Hematopoietic multipotent progenitor cell (in vitro differentiated cells): ENCODE results near the gene ELP4. TPM values are rescaled to one million over a fixed set of nuclear protein-coding genes. Genes with fewer than 3 reads are reported as not detected.
"Not testable (repeated sequence)": the region's sequence is repeated elsewhere in the genome, so short reads cannot be mapped to it uniquely, and the experiment has no call there.

Experiments
- DNase-seq, 3 donors: peaks; one replicate each; pipeline ENCODE4 v3.0.0-alpha.2; 2011 to 2015; ENCODE audit warnings: low read depth in 2 of 3, low spot score in 2 of 3
- total RNA-seq: library from RNA; depleted of rRNA; stranded (reverse); fragments of >200 nt; gene quantifications from one replicate; pipeline ENCODE4 v1.2.3, GENCODE V29; 2012

The ELP4 gene
- total RNA-seq, 1 donor = 19.9 TPM

DNA sequence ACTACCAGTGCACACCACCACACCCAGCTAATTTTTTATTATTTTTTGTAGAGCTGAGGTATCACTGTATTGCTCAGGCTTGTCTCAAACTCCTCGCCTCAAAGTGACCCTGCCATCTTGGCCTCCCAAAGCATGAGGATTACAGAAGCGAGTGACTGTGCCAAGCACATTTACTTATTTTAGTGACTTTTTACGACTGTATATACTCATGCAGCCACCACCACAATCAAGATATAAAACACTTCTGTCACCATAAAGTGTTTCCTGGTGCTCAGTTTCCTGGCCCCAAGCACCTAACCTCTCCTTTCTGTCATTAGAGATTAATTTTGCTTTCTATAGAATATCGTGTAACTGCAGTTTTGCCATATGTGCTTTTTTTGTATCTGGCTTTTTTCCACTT, 25.9 kb downstream of the ELP4 start:
- no peak for DNase-seq

DNA sequence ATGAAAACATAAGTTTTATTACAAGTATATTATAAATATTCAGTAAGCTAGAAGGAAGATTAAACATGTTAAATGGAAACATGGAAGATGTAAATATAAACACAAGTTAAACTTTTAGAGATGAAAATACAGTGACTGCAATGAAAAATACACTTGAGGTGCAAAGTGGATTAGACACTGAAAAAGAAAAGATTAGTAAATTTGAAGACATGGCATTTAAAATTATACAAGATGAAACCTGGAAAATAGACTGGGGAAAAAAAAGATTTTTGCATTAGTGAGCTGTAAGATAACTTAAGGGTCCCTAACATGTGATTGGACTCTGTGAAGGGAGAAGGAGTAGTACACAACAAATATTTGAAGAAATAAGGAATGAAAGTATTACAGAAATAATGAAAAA, 33.3 kb downstream of the ELP4 start:
- no peak for DNase-seq

- DNase-seq = no peak
Measured at GRCh38 chr11:31555938-31556337, 46.4 kb downstream of the ELP4 start.

DNA sequence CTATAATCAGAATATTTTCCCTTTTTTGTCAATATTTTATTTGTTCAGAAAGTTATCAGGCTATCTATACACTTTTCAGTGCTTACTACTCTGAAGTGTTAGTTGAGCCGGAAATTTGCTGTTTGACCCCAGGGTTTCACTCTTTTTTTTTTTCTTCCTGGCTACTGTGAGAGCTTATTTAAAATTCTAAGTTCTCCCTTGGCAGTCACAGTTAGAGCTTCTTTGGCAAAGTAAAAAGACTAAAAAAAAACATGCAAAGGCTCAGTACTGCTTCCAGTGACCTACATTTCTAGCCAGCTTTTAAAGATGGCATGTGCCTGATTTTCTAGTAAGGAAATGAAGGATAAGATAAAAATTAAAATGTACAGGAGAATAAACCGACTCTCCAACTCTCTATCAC, 48.4 kb downstream of the ELP4 start:
- DNase-seq = no peak

DNA sequence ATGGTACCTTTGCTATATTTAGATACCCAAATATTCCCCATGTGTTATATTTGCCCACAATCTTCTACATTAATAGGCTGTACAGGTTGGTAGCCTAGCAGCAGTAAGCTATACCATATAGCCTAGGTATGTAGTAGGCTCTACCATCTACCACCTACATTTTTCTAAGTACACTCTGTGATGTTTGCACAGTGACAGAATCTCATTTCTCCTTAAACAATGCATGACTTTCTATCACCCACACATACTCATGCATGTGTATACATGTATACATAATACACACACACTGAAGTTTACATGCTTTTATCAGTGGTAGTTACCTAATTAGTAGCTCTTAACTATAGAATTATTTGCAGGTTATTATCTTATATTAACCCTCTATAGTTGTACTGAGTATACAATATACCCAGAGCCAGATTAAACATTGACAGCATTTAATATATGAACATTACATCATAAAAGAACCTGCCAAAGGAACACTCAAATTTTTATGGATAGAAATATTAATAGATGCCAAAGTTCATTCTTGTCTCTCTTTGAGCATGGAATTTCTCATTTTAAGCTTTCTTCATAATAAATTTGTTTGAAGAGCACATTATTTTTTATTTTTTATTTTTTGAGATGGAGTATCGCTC, 51.4 kb downstream of the ELP4 start:
- no peak for DNase-seq

DNA sequence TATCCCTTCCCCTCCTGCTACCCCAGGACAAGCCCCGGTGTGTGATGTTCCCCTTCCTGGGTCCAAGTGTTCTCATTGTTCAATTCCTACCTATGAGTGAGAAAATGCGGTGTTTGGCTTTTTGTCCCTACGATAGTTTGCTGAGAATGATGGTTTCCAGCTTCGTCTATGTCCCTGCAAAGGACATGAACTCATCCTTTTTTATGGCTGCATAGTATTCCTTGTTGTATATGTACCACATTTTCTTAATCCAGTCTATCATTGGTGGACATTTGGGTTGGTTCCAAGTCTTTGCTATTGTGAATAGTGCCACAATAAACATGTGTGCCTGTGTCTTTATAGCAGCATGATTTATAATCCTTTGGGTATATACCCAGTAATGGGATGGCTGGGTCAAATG, 55.0 kb downstream of the ELP4 start:
- DNase-seq = not testable (repeated sequence)

- DNase-seq = not testable (repeated sequence)
Measured at GRCh38 chr11:31574133-31574532, 64.6 kb downstream of the ELP4 start.

DNA sequence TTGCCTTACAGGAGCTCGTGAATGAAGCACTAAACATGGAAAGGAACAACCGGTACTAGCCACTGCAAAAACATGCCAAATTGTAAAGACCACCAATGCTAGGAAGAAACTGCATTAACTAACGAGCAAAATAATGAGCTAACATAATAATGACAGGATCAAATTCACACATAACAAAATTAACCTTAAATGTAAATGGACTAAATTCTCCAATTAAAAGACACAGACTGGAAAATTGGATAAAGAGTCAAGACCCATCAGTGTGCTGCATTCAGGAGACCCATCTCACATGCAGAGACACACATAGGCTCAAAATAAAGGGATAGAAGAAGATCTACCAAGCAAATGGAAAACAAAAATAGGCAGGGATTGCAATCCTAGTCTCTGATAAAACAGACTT, 66.2 kb downstream of the ELP4 start:
- DNase-seq = not testable (repeated sequence)

- DNase-seq = not testable (repeated sequence)
Measured at GRCh38 chr11:31579412-31579811, 69.8 kb downstream of the ELP4 start.

DNA sequence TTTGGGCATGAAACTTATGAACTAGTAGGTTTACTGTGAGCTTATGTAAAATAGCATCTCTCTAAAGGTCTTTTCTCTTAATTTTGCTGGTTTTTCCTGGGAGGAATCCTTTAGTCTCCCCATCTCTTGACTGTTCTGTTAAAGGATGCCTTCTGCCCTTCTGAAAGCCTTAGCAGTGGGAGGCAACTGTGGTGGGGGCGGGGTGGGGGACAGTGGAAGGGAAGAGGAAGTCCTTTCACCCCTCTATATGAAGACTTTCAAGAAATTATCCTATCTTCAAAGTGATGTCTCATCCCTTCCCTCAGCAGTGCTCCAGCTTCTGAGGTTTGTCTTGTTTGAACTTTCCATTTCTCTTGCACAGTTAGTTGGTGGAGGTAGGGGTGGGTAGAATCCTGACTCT, 73.1 kb downstream of the ELP4 start:
- DNase-seq = no peak

- no peak for DNase-seq
Measured at GRCh38 chr11:31598454-31598853, 88.9 kb downstream of the ELP4 start.

GRCh38 chr11:31601635-31602282, 92.2 kb downstream of the ELP4 start:
- DNase-seq = no peak

DNA sequence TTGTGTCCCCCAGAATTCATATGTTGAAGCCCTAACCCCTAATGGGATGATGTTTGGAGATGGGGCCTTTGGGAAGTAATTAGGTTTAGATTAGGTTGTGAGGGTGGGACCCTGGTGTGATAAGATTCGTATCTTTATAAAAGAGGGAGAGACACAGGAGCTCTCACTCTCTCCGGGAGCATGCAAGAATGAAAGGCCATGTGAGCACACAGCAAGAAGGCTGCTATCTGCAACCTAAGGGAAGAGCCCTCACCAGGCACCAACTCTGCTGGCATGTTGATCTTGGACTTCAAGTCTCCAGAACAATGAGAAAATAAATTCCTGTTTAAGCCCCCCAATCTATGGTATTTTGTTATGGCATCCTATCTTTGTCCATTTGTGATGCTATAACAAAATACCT, 97.3 kb downstream of the ELP4 start:
- DNase-seq = no peak

DNA sequence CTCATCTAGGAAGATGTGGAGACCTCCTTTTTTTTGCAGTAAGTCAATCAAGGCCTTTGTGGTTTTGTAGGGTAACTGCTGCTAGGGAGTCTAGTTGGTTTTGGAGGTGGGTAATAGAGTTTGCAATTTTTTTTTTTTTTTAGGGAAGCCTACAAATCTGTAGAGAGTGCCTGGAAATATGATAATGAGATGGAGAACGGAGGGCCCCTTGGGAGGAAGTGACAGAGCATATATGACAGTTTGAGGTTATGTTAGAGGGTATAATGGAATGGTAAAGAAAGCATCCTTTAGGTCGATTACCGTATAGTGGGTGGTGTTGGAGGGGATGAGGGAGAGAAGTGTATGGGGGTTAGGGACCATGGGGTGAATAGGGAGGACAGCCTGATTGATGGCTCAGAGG, 98.3 kb downstream of the ELP4 start:
- DNase-seq = no peak

DNA sequence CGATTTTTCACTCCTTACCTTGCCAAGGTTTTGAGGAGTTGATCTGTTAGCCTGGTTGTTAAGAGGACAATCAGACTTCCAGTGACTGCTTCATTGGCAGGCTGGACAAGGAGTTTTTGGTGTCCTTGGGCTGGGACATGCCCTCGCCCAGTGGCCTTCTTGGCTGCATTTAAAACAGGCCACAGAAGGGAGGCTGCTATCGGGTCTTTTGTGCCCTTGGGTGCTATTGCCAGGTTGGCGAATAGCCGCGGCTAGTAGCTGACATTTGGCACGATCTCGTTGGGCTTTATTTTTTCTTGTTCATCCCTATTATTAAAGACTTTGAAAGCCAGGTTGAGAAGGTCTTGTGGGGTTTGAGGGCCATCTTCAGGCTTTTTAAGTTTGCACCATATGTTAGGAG, 99.4 kb downstream of the ELP4 start:
- no peak for DNase-seq

DNA sequence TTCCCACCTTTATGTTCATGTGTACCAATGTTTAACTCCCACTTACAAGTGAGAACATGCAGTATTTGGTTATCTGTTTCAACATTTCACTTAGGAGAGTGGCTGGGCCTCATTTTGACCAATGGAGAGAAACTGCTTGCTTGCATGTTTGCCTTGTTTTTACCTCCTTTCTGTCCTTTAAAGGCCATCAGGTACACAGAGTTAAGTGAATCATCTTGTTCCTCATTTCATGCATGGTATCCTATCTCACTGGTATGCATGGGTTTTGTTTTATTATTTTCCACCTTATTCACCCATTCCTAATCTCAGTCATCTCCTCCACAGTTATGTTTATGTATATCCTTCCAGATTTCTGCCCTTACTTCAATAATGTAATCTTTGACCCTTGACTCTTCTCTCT, 101.0 kb downstream of the ELP4 start:
- no peak for DNase-seq

DNA sequence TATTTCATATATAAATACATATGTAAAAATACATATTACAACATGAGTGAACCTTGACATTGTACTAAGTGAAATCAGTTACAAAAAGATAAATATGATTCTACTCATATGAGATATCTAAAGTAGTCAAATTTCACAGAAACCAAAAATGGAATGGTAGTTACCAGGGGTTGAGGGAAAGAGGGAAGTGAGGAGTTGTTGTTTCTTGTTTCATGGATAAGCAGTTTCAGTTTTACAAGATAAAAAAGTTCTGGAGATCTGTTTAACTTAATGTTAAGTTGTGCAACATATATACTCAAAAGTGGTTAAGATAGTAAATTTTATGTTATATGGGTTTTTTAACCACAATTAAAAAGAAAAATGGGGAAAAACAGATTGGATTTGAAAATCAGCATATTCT, 107.7 kb downstream of the ELP4 start:
- no peak for DNase-seq

DNA sequence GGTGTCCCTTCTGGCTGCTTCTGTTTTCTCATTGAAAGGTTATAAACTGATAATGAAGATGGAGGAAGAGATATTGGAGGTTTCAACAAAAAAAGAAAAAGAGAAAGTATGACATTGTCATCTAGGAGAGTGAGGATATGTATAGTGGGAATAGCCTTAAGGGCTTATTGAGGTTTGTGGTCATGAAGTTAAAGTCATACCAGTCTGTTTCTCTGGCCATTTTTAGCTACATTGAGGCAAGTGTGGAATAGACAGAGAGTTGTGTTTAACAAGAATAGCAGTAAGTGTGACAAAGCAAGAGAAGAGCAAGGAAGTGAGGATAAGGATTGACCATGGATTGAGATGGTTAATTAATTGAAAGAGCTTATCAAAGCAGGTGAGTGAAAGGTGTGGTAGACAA, 110.4 kb downstream of the ELP4 start:
- DNase-seq = no peak

DNA sequence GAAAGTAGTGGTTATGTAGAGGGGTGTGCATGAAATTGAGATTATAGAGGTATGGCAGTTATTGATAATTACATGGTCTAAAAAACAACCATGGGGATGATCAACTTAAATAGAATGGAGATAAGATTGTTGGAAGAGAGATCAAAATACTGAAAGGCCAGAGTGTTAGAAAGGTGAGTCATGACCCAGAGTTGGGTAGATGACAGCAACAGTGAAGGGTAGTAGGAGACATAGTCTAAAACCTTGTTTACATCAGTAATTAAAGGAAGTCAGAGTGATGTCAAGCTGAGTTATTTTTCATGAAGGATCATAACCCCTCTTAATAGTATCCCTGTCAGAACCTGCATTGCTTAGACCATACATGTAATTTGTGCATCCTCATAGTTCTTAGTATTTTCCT, 110.9 kb downstream of the ELP4 start:
- DNase-seq = no peak

GRCh38 chr11:31625868-31626267, 116.3 kb downstream of the ELP4 start:
- no peak for DNase-seq

- no peak for DNase-seq
Measured at GRCh38 chr11:31628111-31628510, 118.5 kb downstream of the ELP4 start.

GRCh38 chr11:31636983-31637382, 127.4 kb downstream of the ELP4 start:
- no peak for DNase-seq

GRCh38 chr11:31640611-31641010, 131.0 kb downstream of the ELP4 start:
- DNase-seq = no peak
